Measurements from ENCODE around the gene EFNA5. TPM values are rescaled to one million over a fixed set of nuclear protein-coding genes. Genes with fewer than 3 reads are reported as not detected.

Gene EFNA5
- polyA plus RNA-seq, 1 donor = 6.1 TPM

DNA sequence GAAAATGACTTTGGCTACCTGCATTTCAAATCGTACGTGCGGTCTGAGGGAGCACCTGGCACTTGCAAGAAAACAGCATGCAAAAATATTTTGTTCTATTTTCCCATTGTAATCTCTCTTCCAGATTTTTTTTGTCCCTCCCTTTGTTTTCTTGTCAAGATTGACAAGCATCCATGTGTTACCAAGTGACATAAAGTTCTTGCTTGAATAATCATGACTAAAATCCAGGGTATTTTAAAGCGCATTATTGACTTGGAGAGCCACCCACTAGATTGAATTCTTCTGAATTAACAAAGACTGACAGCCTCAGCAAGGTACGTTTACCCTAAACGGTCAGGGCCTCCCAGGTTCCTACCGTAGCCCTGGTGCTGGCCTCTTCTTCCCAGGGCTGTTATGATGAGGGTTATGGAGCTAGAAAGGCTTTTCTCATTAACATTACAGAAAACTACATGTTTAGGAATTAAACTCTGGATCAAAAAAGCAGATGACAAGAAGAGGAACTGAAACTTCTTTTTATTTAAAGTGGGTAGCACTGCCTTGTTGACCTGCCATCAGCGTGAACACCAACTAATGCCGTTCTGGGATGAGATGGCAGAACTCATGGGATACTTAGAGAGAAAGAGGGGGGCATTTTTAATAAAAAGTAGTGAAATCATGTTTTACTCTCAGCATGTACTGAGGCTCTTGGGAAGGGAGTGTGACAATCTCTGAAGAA lies 297.0 kb downstream of the EFNA5 start:
- H3K27ac ChIP-seq (ENCODE audit: low read length) = no peak overlapping the region
- no peaks in the 10 kb centered on the region for H3K27me3 ChIP-seq (ENCODE audit: control insufficient read depth, insufficient read depth, low read length)
- H3K9me3 ChIP-seq (ENCODE audit: control insufficient read depth, low read depth, low read length) = no peaks in the 10 kb centered on the region
- no peaks in the 10 kb centered on the region for H3K4me1 ChIP-seq (ENCODE audit: control insufficient read depth, insufficient read depth, low read length)
- H3K36me3 ChIP-seq (ENCODE audit: control insufficient read depth, insufficient read depth, low read length) = no peaks in the 10 kb centered on the region
- no peak for DNase-seq
- H3K4me3 ChIP-seq (ENCODE audit: low read length) = no peak overlapping the region
- WGBS (ENCODE audit: insufficient coverage, low lambda C conversion rate) = 80% methylated on average over 1 of the region's 9 CpGs

DNA sequence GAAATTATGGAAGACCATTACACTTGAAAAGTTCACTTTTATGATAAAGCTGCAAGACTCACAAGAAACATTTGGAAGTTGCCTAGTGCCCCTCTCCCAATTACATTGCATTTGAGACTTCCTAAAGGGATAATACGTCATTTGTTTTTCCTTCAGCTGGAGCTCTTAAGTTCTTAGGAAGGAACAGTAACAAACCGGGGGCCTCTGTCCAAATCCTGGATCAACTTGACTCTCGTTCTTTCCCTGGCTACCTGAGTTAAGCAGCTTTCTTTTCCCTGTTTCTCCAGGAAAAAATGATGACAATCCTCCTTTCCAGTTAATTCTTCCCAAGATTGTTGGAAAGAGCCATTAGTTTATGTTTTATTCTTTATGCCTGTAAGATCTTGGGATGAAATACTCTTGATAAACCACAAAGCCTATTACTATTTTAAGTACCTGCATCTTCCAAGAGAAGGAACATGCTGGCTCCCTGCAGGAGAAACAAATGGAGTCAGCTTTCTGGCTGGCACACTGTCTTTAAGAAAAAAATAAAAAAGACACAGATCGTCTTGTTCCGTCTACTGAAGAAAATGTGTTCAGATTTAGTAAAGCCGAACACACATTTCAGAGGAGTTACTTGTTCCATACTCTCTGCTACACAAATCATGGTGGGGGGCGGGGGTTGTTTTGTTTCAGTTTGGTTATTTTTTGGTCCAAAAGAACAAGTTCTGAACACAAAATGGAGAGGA lies 297.9 kb downstream of the EFNA5 start:
- Histone ChIP-seq H3K9me3 (ENCODE audit: control insufficient read depth, low read depth, low read length) (no peaks in the 10 kb centered on the region), H3K27me3 (ENCODE audit: control insufficient read depth, insufficient read depth, low read length) (no peaks in the 10 kb centered on the region), H3K4me3 (ENCODE audit: low read length) (no peak overlapping the region), H3K36me3 (ENCODE audit: control insufficient read depth, insufficient read depth, low read length) (no peaks in the 10 kb centered on the region), H3K27ac (ENCODE audit: low read length) (no peak overlapping the region), H3K4me1 (ENCODE audit: control insufficient read depth, insufficient read depth, low read length) (no peaks in the 10 kb centered on the region)
- 89% methylated on average over 6 of the region's 7 CpGs for WGBS (ENCODE audit: insufficient coverage, low lambda C conversion rate)
- no peak for DNase-seq

DNA sequence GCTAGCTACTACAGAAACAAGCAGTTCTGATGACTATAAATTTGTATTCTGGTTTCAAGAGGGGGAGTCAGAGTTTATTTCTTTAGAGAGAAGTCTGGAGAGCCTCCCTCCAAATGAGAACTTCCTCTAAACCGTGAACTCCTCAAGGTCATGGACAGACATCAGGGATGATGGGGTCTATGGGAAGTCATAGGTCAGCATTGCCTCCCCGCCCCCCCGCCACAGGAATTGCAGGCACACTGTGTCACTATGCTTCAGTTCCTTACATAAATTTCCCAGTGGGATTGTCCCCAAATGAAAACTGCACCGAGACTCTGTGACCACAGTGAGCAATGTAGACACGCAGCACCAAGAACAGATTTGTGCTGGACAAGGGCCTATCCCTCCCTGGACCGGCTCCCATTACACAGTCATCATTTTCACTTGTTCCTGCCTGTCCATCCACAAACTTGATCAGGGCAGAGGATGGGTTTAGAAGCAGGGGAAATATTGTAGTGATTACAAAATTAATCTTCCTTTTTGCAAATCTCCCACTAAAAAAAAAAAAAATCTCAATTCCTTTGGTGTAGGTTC lies 300.3 kb downstream of the EFNA5 start:
- no peak overlapping the region for H3K4me3 ChIP-seq (ENCODE audit: low read length)
- DNase-seq = no peak
- H3K36me3 ChIP-seq (ENCODE audit: control insufficient read depth, insufficient read depth, low read length) = no peaks in the 10 kb centered on the region
- no peak overlapping the region for H3K27ac ChIP-seq (ENCODE audit: low read length)
- WGBS (ENCODE audit: insufficient coverage, low lambda C conversion rate) = no CpG with 5 or more reads among the region's 6 CpGs
- no peaks in the 10 kb centered on the region for H3K4me1 ChIP-seq (ENCODE audit: control insufficient read depth, insufficient read depth, low read length)
- H3K9me3 ChIP-seq (ENCODE audit: control insufficient read depth, low read depth, low read length) = no peaks in the 10 kb centered on the region
- H3K27me3 ChIP-seq (ENCODE audit: control insufficient read depth, insufficient read depth, low read length) = no peaks in the 10 kb centered on the region

DNA sequence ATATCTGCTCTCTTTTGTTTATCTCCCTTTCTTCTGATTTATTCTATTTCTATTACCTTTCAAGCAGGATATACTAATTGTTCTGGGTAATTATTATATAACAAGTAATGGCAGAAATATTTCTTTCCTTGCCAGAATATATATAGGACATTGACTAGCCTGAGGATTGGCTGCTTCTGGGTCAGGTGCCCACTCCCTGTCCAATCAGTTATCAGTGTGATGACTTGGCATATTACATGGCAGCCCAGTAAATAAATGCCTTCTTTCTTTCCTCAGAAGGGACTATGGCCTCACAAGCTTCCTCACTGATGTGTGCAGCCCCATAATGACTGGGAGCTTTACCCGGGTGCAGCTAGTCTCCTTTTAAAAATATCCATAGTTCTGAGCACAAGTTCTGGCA lies 301.1 kb downstream of the EFNA5 start:
- no peaks in the 10 kb centered on the region for H3K36me3 ChIP-seq (ENCODE audit: control insufficient read depth, insufficient read depth, low read length)
- H3K27ac ChIP-seq (ENCODE audit: low read length) = no peak overlapping the region
- H3K27me3 ChIP-seq (ENCODE audit: control insufficient read depth, insufficient read depth, low read length) = no peaks in the 10 kb centered on the region
- no peak overlapping the region for H3K4me3 ChIP-seq (ENCODE audit: low read length)
- H3K9me3 ChIP-seq (ENCODE audit: control insufficient read depth, low read depth, low read length) = no peaks in the 10 kb centered on the region
- WGBS (ENCODE audit: insufficient coverage, low lambda C conversion rate) = no CpG with 5 or more reads among the region's 1 CpG
- DNase-seq = no peak
- no peaks in the 10 kb centered on the region for H3K4me1 ChIP-seq (ENCODE audit: control insufficient read depth, insufficient read depth, low read length)

DNA sequence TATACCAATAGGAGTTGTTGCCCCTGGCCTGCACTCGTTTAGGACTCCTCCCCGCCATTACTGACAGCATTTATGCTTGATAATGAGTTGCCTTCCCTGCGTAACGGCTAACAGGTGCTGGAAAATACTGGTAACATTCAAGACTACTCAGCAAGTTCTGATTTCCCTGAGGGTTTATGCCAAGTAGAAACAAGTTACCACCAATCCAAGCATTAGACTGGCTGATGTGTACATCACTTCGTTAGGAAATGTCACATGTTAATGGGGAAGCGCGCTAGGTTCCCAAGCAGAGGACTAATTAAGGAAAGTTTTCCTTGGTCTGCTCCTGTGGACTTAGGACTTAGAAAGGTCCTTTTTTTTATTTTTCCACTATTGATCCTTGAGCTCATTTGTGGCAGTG lies 302.1 kb downstream of the EFNA5 start:
- Histone ChIP-seq H3K36me3 (ENCODE audit: control insufficient read depth, insufficient read depth, low read length) (no peaks in the 10 kb centered on the region), H3K4me1 (ENCODE audit: control insufficient read depth, insufficient read depth, low read length) (no peaks in the 10 kb centered on the region), H3K4me3 (ENCODE audit: low read length) (no peak overlapping the region), H3K9me3 (ENCODE audit: control insufficient read depth, low read depth, low read length) (no peaks in the 10 kb centered on the region), H3K27ac (ENCODE audit: low read length) (no peak overlapping the region), H3K27me3 (ENCODE audit: control insufficient read depth, insufficient read depth, low read length) (no peaks in the 10 kb centered on the region)
- DNase-seq = no peak
- 88% methylated on average over 1 of the region's 7 CpGs for WGBS (ENCODE audit: insufficient coverage, low lambda C conversion rate)

DNA sequence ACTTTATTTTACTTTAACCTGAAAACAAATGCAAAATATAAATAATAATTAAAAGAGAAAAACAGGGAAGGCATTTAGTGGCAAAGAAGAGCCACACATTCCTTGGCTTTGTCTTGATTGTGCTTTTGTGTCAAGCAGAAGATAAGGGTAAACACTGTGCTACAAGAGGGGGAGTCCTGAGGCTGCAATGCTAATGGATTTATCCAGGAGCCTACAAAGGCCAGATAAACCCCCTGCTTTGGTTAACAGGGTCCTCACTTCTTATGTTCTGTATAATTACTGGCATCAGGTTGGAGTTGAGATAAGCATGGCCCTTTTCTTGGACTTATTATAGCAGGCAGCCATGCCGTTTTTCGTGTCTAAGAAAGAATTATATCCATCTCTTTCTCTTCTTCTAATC lies 302.8 kb downstream of the EFNA5 start:
- DNase-seq = no peak
- Histone ChIP-seq H3K36me3 (ENCODE audit: control insufficient read depth, insufficient read depth, low read length) (no peaks in the 10 kb centered on the region), H3K4me1 (ENCODE audit: control insufficient read depth, insufficient read depth, low read length) (no peaks in the 10 kb centered on the region), H3K27me3 (ENCODE audit: control insufficient read depth, insufficient read depth, low read length) (no peaks in the 10 kb centered on the region), H3K4me3 (ENCODE audit: low read length) (no peak overlapping the region), H3K9me3 (ENCODE audit: control insufficient read depth, low read depth, low read length) (no peaks in the 10 kb centered on the region), H3K27ac (ENCODE audit: low read length) (no peak overlapping the region)
- WGBS (ENCODE audit: insufficient coverage, low lambda C conversion rate) = 60% methylated on average over 1 of the region's 2 CpGs

DNA sequence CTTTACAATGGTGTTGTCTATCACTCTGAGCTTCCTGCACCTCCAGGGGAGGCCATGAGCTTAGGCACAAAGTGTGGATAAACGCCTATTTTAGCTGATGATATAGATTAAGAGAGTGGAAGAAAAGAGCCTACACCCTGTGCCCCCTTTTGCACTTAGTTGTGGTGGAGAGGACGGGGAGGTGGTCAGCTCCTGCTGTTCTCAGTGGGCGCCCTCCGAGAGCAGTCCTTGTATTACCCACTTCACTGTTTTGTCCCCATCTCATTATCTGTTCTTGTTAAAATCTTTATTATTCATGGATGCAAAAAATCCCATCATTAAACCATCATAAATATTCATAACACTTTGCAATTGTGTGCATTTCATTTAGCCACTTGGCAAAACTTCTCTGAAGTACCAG lies 303.3 kb downstream of the EFNA5 start:
- H3K4me1 ChIP-seq (ENCODE audit: control insufficient read depth, insufficient read depth, low read length) = no peaks in the 10 kb centered on the region
- no peaks in the 10 kb centered on the region for H3K36me3 ChIP-seq (ENCODE audit: control insufficient read depth, insufficient read depth, low read length)
- no CpG with 5 or more reads among the region's 4 CpGs for WGBS (ENCODE audit: insufficient coverage, low lambda C conversion rate)
- no peak for DNase-seq
- H3K4me3 ChIP-seq (ENCODE audit: low read length) = no peak overlapping the region
- H3K27ac ChIP-seq (ENCODE audit: low read length) = no peak overlapping the region
- no peaks in the 10 kb centered on the region for H3K27me3 ChIP-seq (ENCODE audit: control insufficient read depth, insufficient read depth, low read length)
- no peaks in the 10 kb centered on the region for H3K9me3 ChIP-seq (ENCODE audit: control insufficient read depth, low read depth, low read length)

DNA sequence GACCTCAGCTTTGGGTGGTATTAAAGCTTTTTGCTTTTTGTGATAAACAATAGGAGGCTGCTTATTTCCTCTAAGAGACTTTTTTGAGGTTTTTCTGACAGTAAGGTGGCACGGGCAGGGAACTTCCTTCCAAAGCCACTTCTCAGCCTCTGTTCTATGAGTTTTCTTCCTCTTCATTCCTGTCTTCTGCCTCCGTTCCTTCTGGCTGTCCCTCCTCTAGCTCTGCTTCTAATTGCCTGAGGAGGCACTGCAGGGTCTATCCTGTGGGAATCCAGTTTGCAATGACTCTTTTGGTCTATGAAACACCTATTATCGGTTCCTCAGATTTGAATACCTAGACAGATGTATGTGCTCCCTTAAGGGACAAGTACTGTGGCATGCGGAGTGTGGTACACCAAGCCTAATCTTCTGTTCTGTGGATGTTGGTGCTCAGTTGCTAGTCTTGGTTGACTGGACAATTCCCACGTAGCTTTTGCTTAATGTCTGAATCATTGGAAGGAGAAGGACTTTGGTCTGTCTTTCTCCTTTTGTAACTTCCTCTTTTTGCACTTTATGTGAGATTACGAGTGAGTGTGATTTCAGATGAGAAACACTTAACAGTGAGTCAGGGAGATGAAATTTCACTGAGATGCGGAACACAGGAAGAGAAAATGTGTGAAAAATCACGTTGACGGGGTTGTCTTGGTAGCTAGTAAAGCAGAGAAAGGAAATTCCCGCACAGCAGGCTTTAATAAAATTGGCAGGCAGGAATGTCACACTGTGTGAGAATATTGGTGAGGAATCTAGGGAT lies 305.2 kb downstream of the EFNA5 start:
- Histone ChIP-seq H3K9me3 (ENCODE audit: control insufficient read depth, low read depth, low read length) (no peaks in the 10 kb centered on the region), H3K27me3 (ENCODE audit: control insufficient read depth, insufficient read depth, low read length) (no peaks in the 10 kb centered on the region), H3K4me1 (ENCODE audit: control insufficient read depth, insufficient read depth, low read length) (no peaks in the 10 kb centered on the region), H3K27ac (ENCODE audit: low read length) (no peak overlapping the region), H3K4me3 (ENCODE audit: low read length) (no peak overlapping the region), H3K36me3 (ENCODE audit: control insufficient read depth, insufficient read depth, low read length) (no peaks in the 10 kb centered on the region)
- DNase-seq = no peak
- 80% methylated on average over 2 of the region's 10 CpGs for WGBS (ENCODE audit: insufficient coverage, low lambda C conversion rate)

DNA sequence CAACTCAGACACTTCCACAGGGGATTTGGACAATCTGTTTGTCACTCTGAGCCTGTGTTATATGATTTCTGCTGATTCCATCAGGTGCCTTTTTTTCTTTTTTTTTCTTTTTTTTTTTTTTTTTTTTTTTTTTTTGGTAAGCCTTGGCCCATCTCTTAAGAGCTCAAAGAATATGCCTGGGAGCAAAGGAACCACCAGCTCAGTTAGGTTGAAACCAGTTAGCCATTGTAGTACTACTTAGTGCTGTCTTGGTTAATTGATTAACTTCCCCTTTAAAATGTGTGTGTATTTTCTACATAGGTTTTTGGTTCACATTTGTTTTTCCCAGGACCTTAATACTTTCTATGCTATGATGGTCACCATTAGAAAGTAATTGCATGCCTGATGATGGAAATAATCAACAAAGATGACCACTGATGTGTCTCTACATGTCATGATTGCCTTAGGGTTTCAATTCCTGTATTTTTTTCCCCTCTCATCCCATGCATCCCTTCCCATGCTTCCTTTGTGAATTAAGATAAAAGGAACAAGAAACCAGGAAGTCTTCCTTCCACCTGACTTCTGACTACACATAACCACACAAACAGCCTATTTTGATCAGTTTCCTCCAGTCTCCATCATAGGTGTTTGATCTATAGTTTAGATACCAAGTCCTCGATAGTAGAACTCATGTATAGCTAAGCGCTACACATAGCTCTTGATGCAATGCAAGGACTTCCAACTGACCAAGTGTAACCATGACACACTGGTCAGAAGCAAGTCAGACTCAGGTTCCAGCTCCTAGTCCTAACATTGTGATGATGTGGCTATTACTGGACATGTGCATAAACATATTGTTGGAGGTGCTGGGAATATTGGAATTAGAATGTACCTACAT lies 306.1 kb downstream of the EFNA5 start:
- Histone ChIP-seq H3K36me3 (ENCODE audit: control insufficient read depth, insufficient read depth, low read length) (no peaks in the 10 kb centered on the region), H3K4me3 (ENCODE audit: low read length) (no peak overlapping the region), H3K27me3 (ENCODE audit: control insufficient read depth, insufficient read depth, low read length) (no peaks in the 10 kb centered on the region), H3K4me1 (ENCODE audit: control insufficient read depth, insufficient read depth, low read length) (no peaks in the 10 kb centered on the region), H3K9me3 (ENCODE audit: control insufficient read depth, low read depth, low read length) (no peaks in the 10 kb centered on the region), H3K27ac (ENCODE audit: low read length) (no peak overlapping the region)
- WGBS (ENCODE audit: insufficient coverage, low lambda C conversion rate) = no CpG with 5 or more reads among the region's 2 CpGs
- DNase-seq = no peak
